Endodermal cell (in vitro differentiated cells): ENCODE measurements around the gene ACOT4. TPM values are rescaled to one million over a fixed set of nuclear protein-coding genes. Genes with fewer than 3 reads are reported as not detected.
"Not testable (repeated sequence)": the region's sequence is repeated elsewhere in the genome, so short reads cannot be mapped to it uniquely, and the experiment has no call there.

ENCODE experiments used
- DNase-seq: peaks from one replicate; pipeline ENCODE4 v3.0.0-alpha.2; 2017
- H3K27ac ChIP-seq: 2 replicates; pipeline ENCODE4 v1.5.1; 2013; ENCODE audit warnings: mild to moderate bottlenecking, low read depth, low read length, moderate library complexity
- H3K27me3 ChIP-seq: 2 replicates; pipeline ENCODE4 v1.6.1; 2013; ENCODE audit warnings: mild to moderate bottlenecking, low read length, moderate library complexity; ENCODE audit not compliant: insufficient read depth, control insufficient read depth, poor library complexity, severe bottlenecking
- H3K36me3 ChIP-seq: 2 replicates; pipeline ENCODE4 v1.7.0; 2013; ENCODE audit warnings: mild to moderate bottlenecking, low read length, moderate library complexity; ENCODE audit not compliant: control insufficient read depth, insufficient read depth
- H3K4me1 ChIP-seq: one replicate; pipeline ENCODE4 v1.7.0; 2013; ENCODE audit warnings: low read length; ENCODE audit not compliant: control insufficient read depth, insufficient read depth
- H3K4me3 ChIP-seq: 2 replicates; pipeline ENCODE4 v1.5.1; 2013; ENCODE audit warnings: mild to moderate bottlenecking, low read length, moderate library complexity
- H3K9ac ChIP-seq: 2 replicates; pipeline ENCODE4 v1.6.1; 2013; ENCODE audit warnings: mild to moderate bottlenecking, low read length, moderate library complexity; ENCODE audit not compliant: poor library complexity, severe bottlenecking; ENCODE audit errors: extremely low read depth
- H3K9me3 ChIP-seq: 2 replicates; pipeline ENCODE4 v1.6.1; 2013; ENCODE audit warnings: mild to moderate bottlenecking, low read length, moderate library complexity; ENCODE audit not compliant: control insufficient read depth
- H3K27ac Mint-ChIP-seq: 2 replicates; pipeline ENCODE4 v1.8.0; 2020; ENCODE audit warnings: mixed read lengths
- H3K27me3 Mint-ChIP-seq: 2 replicates; pipeline ENCODE4 v1.8.0; 2021; ENCODE audit warnings: mild to moderate bottlenecking, mixed read lengths; ENCODE audit not compliant: insufficient read depth
- H3K36me3 Mint-ChIP-seq: 2 replicates; pipeline ENCODE4 v1.8.0; 2020; ENCODE audit warnings: low read depth, mixed read lengths
- H3K4me1 Mint-ChIP-seq: 2 replicates; pipeline ENCODE4 v1.8.0; 2020; ENCODE audit warnings: mixed read lengths
- H3K4me3 Mint-ChIP-seq: 2 replicates; pipeline ENCODE4 v1.8.0; 2020; ENCODE audit warnings: mild to moderate bottlenecking, moderate library complexity, mixed read lengths
- H3K9me3 Mint-ChIP-seq: 2 replicates; pipeline ENCODE4 v1.8.0; 2020; ENCODE audit warnings: mild to moderate bottlenecking, mixed read lengths
- WGBS, 2 experiments: methylation state at CpG; one replicate each; pipeline versions ENCODE4 v1.1.5 to v1.1.7; 2013; ENCODE audit warnings: missing lambda C conversion rate in 2 of 2, mixed read lengths in 1 of 2; ENCODE audit not compliant: insufficient coverage in 1 of 2, insufficient read length in 1 of 2; 5-methylcytosine and 5-hydroxymethylcytosine counted together
- long read RNA-seq, 4 experiments: library from polyadenylated mRNA in 2 of 4; library from RNA in 1 of 4; library from capped mRNA in 1 of 4; stranded (forward) in 3 of 4; unstranded in 1 of 4; transcript quantifications; one replicate each; pipeline ENCODE4 v2.0.0, GENCODE V29; 2020 to 2021; ENCODE audit warnings: inconsistent platforms in 1 of 4
- polyA plus RNA-seq, 2 experiments: library from polyadenylated mRNA; stranded (reverse); fragments of 50-300 nt; gene quantifications; one replicate each; pipeline ENCODE4 v1.2.3, GENCODE V29; 2013
- total RNA-seq, 2 donors: library from RNA; stranded (reverse); fragmentation: NEBNext Ultra II Directional in 1 of 2; extraction: Animal tissue kit (Norgen Biotek cat#: 25700) in 1 of 2; gene quantifications; 2 replicates in 1 of 2; 3 replicates in 1 of 2; pipeline ENCODE4 v1.2.1, GENCODE V29; 2021
- TF ChIP-seq, protein P1 (sequence below): fragments of 200-600 bp; sonication (generic); conservative IDR thresholded peaks from 2 replicates; pipeline ENCODE4 v1.5.0; 2021; ENCODE audit warnings: antibody characterized with exemption, mild to moderate bottlenecking

The ACOT4 gene, protein sequence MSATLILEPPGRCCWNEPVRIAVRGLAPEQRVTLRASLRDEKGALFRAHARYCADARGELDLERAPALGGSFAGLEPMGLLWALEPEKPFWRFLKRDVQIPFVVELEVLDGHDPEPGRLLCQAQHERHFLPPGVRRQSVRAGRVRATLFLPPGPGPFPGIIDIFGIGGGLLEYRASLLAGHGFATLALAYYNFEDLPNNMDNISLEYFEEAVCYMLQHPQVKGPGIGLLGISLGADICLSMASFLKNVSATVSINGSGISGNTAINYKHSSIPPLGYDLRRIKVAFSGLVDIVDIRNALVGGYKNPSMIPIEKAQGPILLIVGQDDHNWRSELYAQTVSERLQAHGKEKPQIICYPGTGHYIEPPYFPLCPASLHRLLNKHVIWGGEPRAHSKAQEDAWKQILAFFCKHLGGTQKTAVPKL
- total RNA-seq: 1 to 10 TPM in 1 of 2 donors, under 1 TPM in 1; 0.97 to 2.0 TPM
- 0.28 TPM for polyA plus RNA-seq (2013, experiment 1 of 2)
- polyA plus RNA-seq (2013, experiment 2 of 2): 0.58 TPM
- long read RNA-seq, experiment 1: 0 reads
- long read RNA-seq, experiment 2, partial matches to known transcripts: 0 of 3 reads
- long read RNA-seq, experiment 2, other reads (novel, unspliced or antisense): 0 of 3 reads
- long read RNA-seq, experiment 3, transcript ACOT4-201 (3 exons, 2,362 nt): major isoform, 18 of 20 reads
- long read RNA-seq, experiment 3, partial matches to known transcripts: 0 of 20 reads
- long read RNA-seq, experiment 3, other reads (novel, unspliced or antisense): 2 of 20 reads
- long read RNA-seq, experiment 4: 0 reads

DNA sequence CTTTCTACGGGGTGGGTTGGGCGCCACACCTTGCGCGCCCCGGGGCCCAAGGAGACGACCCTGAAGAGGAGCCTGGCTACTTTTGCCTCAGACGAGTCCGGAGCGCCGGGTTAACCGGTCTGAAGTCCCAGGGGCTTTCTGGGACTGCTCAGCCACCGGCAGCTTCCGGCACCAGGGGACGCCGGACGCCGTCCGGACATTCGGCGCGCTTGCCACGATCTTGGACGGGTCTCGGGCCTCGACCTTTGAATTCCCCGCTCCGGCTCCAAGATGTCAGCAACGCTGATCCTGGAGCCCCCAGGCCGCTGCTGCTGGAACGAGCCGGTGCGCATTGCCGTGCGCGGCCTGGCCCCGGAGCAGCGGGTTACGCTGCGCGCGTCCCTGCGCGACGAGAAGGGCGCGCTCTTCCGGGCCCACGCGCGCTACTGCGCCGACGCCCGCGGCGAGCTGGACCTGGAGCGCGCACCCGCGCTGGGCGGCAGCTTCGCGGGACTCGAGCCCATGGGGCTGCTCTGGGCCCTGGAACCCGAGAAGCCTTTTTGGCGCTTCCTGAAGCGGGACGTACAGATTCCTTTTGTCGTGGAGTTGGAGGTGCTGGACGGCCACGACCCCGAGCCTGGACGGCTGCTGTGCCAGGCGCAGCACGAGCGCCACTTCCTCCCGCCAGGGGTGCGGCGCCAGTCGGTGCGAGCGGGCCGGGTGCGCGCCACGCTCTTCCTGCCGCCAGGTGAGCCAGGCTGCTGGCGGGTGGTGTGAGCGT lies at the start of gene ACOT4:
ACOT4 (plus strand) TSS at position 184 of the 760 bp plus-strand sequence; CDS start at position 271, 87 bp downstream.
- H3K9ac ChIP-seq: peak within 1 kb of the TSS; percentile 15
- no peaks in the 10 kb centered on the region for H3K9me3 ChIP-seq
- no peak within 1 kb of the TSS for H3K27ac Mint-ChIP-seq

DNA sequence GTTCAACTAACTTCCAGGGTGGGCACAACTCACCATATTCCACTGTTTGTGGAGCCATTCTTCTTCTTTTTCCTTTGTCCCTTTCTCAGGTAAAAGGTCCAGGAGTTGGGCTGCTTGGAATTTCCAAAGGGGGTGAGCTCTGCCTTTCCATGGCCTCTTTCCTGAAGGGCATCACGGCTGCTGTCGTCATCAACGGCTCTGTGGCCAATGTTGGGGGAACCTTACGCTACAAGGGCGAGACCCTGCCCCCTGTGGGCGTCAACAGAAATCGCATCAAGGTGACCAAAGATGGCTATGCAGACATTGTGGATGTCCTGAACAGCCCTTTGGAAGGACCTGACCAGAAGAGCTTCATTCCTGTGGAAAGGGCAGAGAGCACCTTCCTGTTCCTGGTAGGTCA lies 48.7 kb upstream of the ACOT4 start:
- not testable (repeated sequence) for H3K27ac Mint-ChIP-seq, H3K9me3 ChIP-seq, H3K27ac ChIP-seq, H3K4me1 Mint-ChIP-seq, H3K9ac ChIP-seq, H3K4me3 Mint-ChIP-seq, DNase-seq, H3K4me1 ChIP-seq, H3K36me3 ChIP-seq, H3K27me3 ChIP-seq, H3K4me3 ChIP-seq, H3K27me3 Mint-ChIP-seq, H3K36me3 Mint-ChIP-seq, H3K9me3 Mint-ChIP-seq
- TF ChIP-seq, protein P1, sequence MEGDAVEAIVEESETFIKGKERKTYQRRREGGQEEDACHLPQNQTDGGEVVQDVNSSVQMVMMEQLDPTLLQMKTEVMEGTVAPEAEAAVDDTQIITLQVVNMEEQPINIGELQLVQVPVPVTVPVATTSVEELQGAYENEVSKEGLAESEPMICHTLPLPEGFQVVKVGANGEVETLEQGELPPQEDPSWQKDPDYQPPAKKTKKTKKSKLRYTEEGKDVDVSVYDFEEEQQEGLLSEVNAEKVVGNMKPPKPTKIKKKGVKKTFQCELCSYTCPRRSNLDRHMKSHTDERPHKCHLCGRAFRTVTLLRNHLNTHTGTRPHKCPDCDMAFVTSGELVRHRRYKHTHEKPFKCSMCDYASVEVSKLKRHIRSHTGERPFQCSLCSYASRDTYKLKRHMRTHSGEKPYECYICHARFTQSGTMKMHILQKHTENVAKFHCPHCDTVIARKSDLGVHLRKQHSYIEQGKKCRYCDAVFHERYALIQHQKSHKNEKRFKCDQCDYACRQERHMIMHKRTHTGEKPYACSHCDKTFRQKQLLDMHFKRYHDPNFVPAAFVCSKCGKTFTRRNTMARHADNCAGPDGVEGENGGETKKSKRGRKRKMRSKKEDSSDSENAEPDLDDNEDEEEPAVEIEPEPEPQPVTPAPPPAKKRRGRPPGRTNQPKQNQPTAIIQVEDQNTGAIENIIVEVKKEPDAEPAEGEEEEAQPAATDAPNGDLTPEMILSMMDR: peak; percentile 53
- WGBS, 2 experiments: no CpG with 5 or more reads among the region's 7 CpGs

More for the DNA sequence above, at the start of gene ACOT4:
- Mint-ChIP-seq H3K9me3 (peaks cover 9% of the 10 kb centered on the region), H3K4me1 (no peaks in the 10 kb centered on the region), H3K36me3 (peaks cover 1% of the 10 kb centered on the region), H3K4me3 (peak within 1 kb of the TSS; percentile 55), H3K27me3 (peaks cover 24% of the 10 kb centered on the region)
- 12 to 20% methylated on average over 51 to 89 of the region's 89 CpGs for WGBS, 2 experiments
- DNase-seq: peak; percentile 73
- Histone ChIP-seq H3K27ac (no peak within 1 kb of the TSS), H3K36me3 (no peaks in the 10 kb centered on the region), H3K4me3 (peak within 1 kb of the TSS; percentile 78), H3K4me1 (no peaks in the 10 kb centered on the region), H3K27me3 (peaks cover 20% of the 10 kb centered on the region)
- TF ChIP-seq, protein P1: peak; percentile 53

DNA sequence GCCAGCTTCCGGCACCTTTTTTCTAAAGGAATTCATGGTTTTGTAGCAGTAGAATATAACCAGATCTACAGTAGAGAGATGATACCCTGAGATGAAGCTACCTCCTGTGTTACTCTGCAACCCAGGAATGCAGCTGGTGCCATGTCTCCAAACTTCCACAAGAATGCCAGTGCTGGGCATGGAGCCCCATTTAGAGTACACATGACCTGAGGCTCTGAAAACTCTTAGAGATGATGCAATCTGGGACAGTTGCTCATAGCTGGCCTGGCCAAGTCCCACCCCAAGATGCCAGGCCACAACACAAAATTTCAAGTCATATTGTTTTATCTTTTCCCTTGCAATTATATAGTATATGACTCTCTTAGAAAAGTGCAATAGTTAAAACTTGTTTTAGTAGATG lies 46.3 kb upstream of the ACOT4 start:
- not testable (repeated sequence) for H3K36me3 ChIP-seq, H3K27ac Mint-ChIP-seq, H3K4me1 ChIP-seq, H3K27me3 Mint-ChIP-seq, H3K27ac ChIP-seq, H3K4me3 Mint-ChIP-seq, H3K4me1 Mint-ChIP-seq, H3K27me3 ChIP-seq, H3K36me3 Mint-ChIP-seq, DNase-seq, H3K4me3 ChIP-seq, H3K9me3 Mint-ChIP-seq, H3K9ac ChIP-seq, H3K9me3 ChIP-seq
- whole genome bisulfite sequencing, 2 experiments: no CpG with 5 or more reads among the region's 1 CpG

DNA sequence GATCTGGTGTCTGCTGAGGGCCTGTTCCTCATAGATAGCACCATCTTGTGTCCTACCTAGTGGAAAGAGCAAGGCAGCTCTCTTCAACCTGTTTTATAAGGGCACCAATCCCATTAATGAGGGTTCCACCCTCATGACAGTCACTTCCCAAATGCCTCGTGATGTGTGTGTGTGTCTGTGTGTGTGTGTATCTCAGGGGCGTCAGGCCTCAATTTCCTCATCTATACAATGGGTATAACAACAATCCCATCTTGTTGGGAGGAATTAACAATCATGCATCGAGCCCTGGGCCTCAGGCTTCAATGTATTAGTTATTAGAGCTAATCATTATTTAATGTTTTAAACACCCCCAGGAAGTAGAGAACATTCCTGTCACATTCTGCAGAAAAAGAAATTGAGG lies 42.6 kb upstream of the ACOT4 start:
- H3K4me1 Mint-ChIP-seq, H3K9ac ChIP-seq, H3K27ac Mint-ChIP-seq, H3K4me1 ChIP-seq, DNase-seq, H3K4me3 Mint-ChIP-seq, H3K27ac ChIP-seq, H3K36me3 ChIP-seq, H3K4me3 ChIP-seq, H3K27me3 Mint-ChIP-seq, H3K27me3 ChIP-seq, H3K36me3 Mint-ChIP-seq, H3K9me3 Mint-ChIP-seq, H3K9me3 ChIP-seq: not testable (repeated sequence)
- no CpG with 5 or more reads among the region's 3 CpGs for WGBS, 2 experiments

DNA sequence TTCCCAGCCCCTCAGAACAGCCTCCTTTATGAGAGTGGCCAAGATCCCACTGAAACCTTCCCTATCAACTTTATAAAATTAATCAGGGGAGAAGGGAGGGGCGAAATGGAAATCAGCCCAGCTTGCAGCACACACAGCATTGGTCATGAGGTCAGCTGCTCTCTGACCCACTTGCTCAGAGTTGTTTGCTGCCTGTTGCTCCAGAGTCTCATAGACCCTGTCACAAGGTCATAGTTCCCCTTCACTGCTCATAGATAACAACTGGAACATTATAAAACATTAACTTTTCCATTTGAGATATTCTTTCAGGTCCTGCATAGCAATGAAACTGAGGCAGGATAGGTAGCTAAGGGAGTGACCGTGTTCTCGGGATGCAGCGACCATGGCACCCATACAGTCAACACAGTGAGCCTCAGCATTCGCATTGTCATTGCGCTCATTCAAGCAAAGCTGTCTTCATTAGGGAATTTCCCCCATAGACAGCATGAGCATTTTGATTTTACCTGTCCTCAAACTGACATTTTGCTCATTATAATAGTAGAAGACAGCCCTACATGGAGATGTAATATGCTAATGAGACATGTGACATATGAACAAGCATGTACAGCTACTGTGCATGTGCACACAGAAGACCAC lies 41.7 kb upstream of the ACOT4 start:
- not testable (repeated sequence) for H3K36me3 Mint-ChIP-seq, H3K27ac Mint-ChIP-seq, H3K36me3 ChIP-seq, H3K4me3 ChIP-seq, H3K9me3 Mint-ChIP-seq, H3K4me1 Mint-ChIP-seq, H3K27ac ChIP-seq, H3K27me3 ChIP-seq, H3K9ac ChIP-seq, H3K9me3 ChIP-seq, DNase-seq, H3K4me1 ChIP-seq, H3K4me3 Mint-ChIP-seq, H3K27me3 Mint-ChIP-seq
- 100% methylated on average over 1 of the region's 6 CpGs; no CpG with 5 or more reads in 1 of the 2 experiments for WGBS, 2 experiments
